Panc1 (cell line): ENCODE measurements around the gene CINP.

Source experiments
- CTCF ChIP-seq: fragments of 450-650 bp; IDR thresholded peaks from 2 replicates; pipeline ENCODE4 v1.5.1; 2017; ENCODE audit warnings: mild to moderate bottlenecking
- REST ChIP-seq, 2 experiments: IDR thresholded peaks; 2 replicates each; pipeline ENCODE4 v1.6.1; 2011 to 2012; ENCODE audit warnings: low read depth in 2 of 2, control low read depth in 1 of 2, low read length in 1 of 2, mild to moderate bottlenecking in 1 of 2, moderate library complexity in 1 of 2; ENCODE audit not compliant: insufficient read depth in 1 of 2

GRCh38 chr14:102353126-102353619, 9.5 kb downstream of the CINP start:
- no peak for TF ChIP-seq CTCF
- TF ChIP-seq REST (IDR thresholded peaks at IDR 0.05; ENCODE audit: insufficient read depth in 1 of 2, low read depth in 2 of 2, low read length in 1 of 2): no peak
